GM12891 (cell line): ENCODE measurements around the gene H19.

ENCODE experiments used
- PAX5 ChIP-seq: IDR thresholded peaks from 2 replicates; pipeline ENCODE4 v1.6.1; 2011; ENCODE audit warnings: low read length, moderate library complexity, mild to moderate bottlenecking; ENCODE audit not compliant: insufficient read depth, severe bottlenecking
- POLR2A ChIP-seq: IDR thresholded peaks from 2 replicates; pipeline ENCODE4 v1.6.1; 2011; ENCODE audit warnings: low read depth, low read length, control low read depth
- POLR2AphosphoS5 ChIP-seq: IDR thresholded peaks from 2 replicates; pipeline ENCODE4 v1.6.1; 2011; ENCODE audit warnings: low read depth, low read length, control low read depth
- TAF1 ChIP-seq: IDR thresholded peaks from 2 replicates; pipeline ENCODE4 v1.6.1; 2011; ENCODE audit warnings: low read depth, low read length, control low read depth

DNA sequence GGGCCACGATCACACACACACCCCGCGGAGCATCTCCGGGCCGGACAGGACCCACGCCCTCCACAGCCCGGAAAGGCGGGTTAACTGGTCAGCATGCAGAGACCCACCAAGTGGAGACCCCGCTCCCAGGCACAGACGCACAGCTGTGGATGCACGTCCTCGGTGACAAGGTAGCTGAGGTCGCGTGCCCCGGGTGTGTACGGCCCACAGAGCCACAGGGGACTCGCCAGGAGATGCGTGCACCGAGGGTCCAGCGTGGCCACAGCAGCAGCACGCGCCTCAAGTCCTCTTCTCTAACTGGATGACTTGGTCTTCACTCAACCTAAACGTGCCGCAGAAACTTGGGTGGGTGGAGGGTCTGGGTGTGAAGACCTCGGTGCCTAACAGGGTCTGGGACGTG, 5.5 kb downstream of the H19 start:
- no peak for TF ChIP-seq PAX5
- no peak for TF ChIP-seq POLR2A
- TF ChIP-seq POLR2AphosphoS5 = no peak
- TF ChIP-seq TAF1 = no peak
